K562 (cell line): Measurements from ENCODE around the gene NR4A2. TPM values are rescaled to one million over a fixed set of nuclear protein-coding genes. Genes with fewer than 3 reads are reported as not detected.
A peak's percentile ranks its signal among the peaks of the same experiment; 100 is the strongest.

ENCODE experiments used
- CHCHD3 ChIP-seq: fragments of 250-450 bp; sonication (Bioruptor Pico); IDR thresholded peaks from 2 replicates; pipeline ENCODE4 v2.1.2; 2022; ENCODE audit warnings: mild to moderate bottlenecking
- DEAF1 ChIP-seq: fragments of 450-650 bp; formaldehyde crosslinking; IDR thresholded peaks from 2 replicates; pipeline ENCODE4 v1.4.0; 2020; ENCODE audit warnings: mild to moderate bottlenecking, moderate library complexity
- LEF1 ChIP-seq: fragments of 450-650 bp; IDR thresholded peaks from 2 replicates; pipeline ENCODE4 v1.6.1; 2016; ENCODE audit warnings: mild to moderate bottlenecking
- MTA2 ChIP-seq: fragments of 450-650 bp; IDR thresholded peaks from 2 replicates; pipeline ENCODE4 v1.6.1; 2016; ENCODE audit warnings: low read depth
- RNF219 ChIP-seq: fragments of 250-450 bp; sonication (Bioruptor Pico); IDR thresholded peaks from 2 replicates; pipeline ENCODE4 v1.5.0; 2022; ENCODE audit warnings: mild to moderate bottlenecking
- TAF9B ChIP-seq: fragments of 450-650 bp; IDR thresholded peaks from 2 replicates; pipeline ENCODE4 v1.6.1; 2018; ENCODE audit warnings: mild to moderate bottlenecking; ENCODE audit not compliant: partially characterized antibody
- TCFL5 ChIP-seq: fragments of 250-450 bp; sonication (Bioruptor Pico); conservative IDR thresholded peaks from 2 replicates; pipeline ENCODE4 v1.6.1; 2021; ENCODE audit warnings: mild to moderate bottlenecking, moderate library complexity, matching md5 sums
- TSC22D4 ChIP-seq: fragments of 450-650 bp; IDR thresholded peaks from 2 replicates; pipeline ENCODE4 v1.6.1; 2016; ENCODE audit warnings: missing genetic modification characterization, missing biosample characterization, control low read depth
- ZFP36 ChIP-seq: fragments of 150-350 bp; IDR thresholded peaks from 2 replicates; pipeline ENCODE4 v1.6.1; 2018; ENCODE audit warnings: low read length, low read depth; ENCODE audit not compliant: partially characterized antibody
- polyA plus RNA-seq, 8 experiments: library from polyadenylated mRNA; depleted of rRNA in 4 of 8; stranded (reverse) in 5 of 8; unstranded in 3 of 8; fragments of >200 nt; fragmentation: Nextera tagmentation in 2 of 8; fragmentation: Illumina TruSeq in 1 of 8; extraction: Ambion mirVana in 2 of 8; extraction: Trizol in 1 of 8; gene quantifications; 2 replicates each; pipeline versions ENCODE4 v1.2.1 to v1.2.3, GENCODE V29; 2011 to 2014; ENCODE audit warnings: inconsistent platforms in 1 of 8, missing spikeins in 1 of 8
- total RNA-seq, 7 experiments: library from RNA; depleted of rRNA in 6 of 7; stranded (reverse); fragments of >200 nt in 6 of 7; fragmentation: Illumina TruSeq in 2 of 7; extraction: Trizol in 2 of 7; gene quantifications; 2 replicates each; pipeline versions ENCODE4 v1.2.1 to v1.2.3, GENCODE V29; 2011 to 2021; ENCODE audit warnings: low replicate concordance in 1 of 7
- TF ChIP-seq, protein P1 (sequence below): fragments of 200-400 bp; formaldehyde crosslinking; IDR thresholded peaks from 2 replicates; pipeline ENCODE4 v1.6.1; 2017; ENCODE audit warnings: mild to moderate bottlenecking, low read depth, low read length, moderate library complexity

NR4A2 gene
- total and polyA plus RNA-seq, 9 of the 15 experiments (the other 6 are each of a cell fraction or from before 2014, with no cell fraction given), result 0.94 to 5.1 (median 1.3) TPM

GRCh38 chr2:156341452-156342253 lies 9.1 kb upstream of the NR4A2 start (continued):
- no peak for TF ChIP-seq RNF219
- TF ChIP-seq TSC22D4, result no peak
- 0 out of 2 replicates have a peak, but pooled peaks have one; percentile 49 for TF ChIP-seq LEF1
- TF ChIP-seq, protein P1, sequence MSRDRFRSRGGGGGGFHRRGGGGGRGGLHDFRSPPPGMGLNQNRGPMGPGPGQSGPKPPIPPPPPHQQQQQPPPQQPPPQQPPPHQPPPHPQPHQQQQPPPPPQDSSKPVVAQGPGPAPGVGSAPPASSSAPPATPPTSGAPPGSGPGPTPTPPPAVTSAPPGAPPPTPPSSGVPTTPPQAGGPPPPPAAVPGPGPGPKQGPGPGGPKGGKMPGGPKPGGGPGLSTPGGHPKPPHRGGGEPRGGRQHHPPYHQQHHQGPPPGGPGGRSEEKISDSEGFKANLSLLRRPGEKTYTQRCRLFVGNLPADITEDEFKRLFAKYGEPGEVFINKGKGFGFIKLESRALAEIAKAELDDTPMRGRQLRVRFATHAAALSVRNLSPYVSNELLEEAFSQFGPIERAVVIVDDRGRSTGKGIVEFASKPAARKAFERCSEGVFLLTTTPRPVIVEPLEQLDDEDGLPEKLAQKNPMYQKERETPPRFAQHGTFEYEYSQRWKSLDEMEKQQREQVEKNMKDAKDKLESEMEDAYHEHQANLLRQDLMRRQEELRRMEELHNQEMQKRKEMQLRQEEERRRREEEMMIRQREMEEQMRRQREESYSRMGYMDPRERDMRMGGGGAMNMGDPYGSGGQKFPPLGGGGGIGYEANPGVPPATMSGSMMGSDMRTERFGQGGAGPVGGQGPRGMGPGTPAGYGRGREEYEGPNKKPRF, result no peak
- no peak; the same call in 1 of the 2 replicates for TF ChIP-seq DEAF1 (CRISPR knock-in tag)
- TF ChIP-seq CHCHD3 (CRISPR knock-in tag), result no peak
- TF ChIP-seq TCFL5 (CRISPR knock-in tag), result no peak
- peak; percentile 12; the same call in 1 of the 2 replicates for TF ChIP-seq MTA2
- no peak for TF ChIP-seq ZFP36
- TF ChIP-seq TAF9B, result peak; percentile 39
